ENCODE results near the gene YBX2. TPM values are rescaled to one million over a fixed set of nuclear protein-coding genes. Genes with fewer than 3 reads are reported as not detected.

YBX2 gene
- total and polyA plus RNA-seq, 12 donors: 0.06 to 1.4 (median 0.19) TPM; not detected in 6

DNA sequence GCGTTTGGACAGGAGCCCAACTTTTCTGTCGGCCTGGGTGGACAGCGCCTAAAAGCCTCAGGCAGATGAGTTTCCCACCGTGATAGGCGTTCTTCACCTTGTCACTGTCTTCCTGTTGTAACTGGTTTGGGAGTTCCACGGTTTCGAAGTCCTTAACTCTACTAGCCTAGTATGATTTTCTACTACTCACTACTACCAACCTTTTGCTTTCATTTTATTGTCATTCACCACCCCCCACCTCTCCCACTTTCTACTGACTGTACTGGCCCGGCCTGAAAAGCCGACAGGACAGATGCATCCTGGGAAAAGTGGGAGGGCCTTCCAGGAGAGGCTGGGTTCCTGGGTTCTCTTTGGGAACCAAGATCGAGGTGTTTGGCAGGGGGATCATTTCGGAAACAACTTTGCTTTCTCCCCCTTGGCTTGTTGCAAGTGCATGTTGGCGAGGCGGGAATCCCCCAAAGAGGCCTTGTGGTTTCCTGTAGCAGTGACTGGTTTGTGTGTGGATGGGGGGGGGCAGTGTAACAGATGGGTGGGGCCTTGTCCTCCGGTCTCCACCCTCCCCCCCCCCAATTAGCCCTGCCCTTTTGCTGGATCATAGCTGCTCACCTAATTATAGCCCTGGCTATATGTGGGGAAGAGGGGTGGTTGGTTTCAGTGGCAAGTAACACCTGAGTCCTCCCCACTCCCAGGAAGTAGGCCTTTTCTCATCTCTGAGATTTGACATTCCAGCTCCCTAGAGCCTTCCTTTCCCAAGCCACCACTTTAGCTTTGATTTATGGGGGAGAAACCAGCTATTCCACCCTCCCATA is 14.4 kb upstream of the YBX2 start:
- H3K4me1 ChIP-seq (replicated peaks in 1 of 2): peaks cover 16 to 47% of the 10 kb centered on the region in 2 donors
- H3K4me3 ChIP-seq: peak overlapping the region in 3 of 4 donors; percentile 83 to 98 (median 88)
- TF ChIP-seq POLR2A (IDR thresholded peaks at IDR 0.05): peak; percentile 11 to 77
- TF ChIP-seq, protein P1, sequence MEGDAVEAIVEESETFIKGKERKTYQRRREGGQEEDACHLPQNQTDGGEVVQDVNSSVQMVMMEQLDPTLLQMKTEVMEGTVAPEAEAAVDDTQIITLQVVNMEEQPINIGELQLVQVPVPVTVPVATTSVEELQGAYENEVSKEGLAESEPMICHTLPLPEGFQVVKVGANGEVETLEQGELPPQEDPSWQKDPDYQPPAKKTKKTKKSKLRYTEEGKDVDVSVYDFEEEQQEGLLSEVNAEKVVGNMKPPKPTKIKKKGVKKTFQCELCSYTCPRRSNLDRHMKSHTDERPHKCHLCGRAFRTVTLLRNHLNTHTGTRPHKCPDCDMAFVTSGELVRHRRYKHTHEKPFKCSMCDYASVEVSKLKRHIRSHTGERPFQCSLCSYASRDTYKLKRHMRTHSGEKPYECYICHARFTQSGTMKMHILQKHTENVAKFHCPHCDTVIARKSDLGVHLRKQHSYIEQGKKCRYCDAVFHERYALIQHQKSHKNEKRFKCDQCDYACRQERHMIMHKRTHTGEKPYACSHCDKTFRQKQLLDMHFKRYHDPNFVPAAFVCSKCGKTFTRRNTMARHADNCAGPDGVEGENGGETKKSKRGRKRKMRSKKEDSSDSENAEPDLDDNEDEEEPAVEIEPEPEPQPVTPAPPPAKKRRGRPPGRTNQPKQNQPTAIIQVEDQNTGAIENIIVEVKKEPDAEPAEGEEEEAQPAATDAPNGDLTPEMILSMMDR (IDR thresholded peaks at IDR 0.05): no peak
- peaks cover 0 to 44% of the 10 kb centered on the region in 2 donors for H3K36me3 ChIP-seq (replicated peaks in 1 of 2)
- H3K27ac ChIP-seq: peak overlapping the region; percentile 97 to 100 (median 99)
- no peaks in the 10 kb centered on the region for H3K27me3 ChIP-seq
- intact Hi-C loops (cut with DNase I): no loop called here
- H3K9me3 ChIP-seq (replicated peaks in 1 of 3): no peaks in the 10 kb centered on the region
- WGBS, 4 donors: 0 to 1% (median 0%) methylated on average over 12 to 14 of the region's 14 CpGs
- DNase-seq: peak; percentile 80 to 93 (median 90)

DNA sequence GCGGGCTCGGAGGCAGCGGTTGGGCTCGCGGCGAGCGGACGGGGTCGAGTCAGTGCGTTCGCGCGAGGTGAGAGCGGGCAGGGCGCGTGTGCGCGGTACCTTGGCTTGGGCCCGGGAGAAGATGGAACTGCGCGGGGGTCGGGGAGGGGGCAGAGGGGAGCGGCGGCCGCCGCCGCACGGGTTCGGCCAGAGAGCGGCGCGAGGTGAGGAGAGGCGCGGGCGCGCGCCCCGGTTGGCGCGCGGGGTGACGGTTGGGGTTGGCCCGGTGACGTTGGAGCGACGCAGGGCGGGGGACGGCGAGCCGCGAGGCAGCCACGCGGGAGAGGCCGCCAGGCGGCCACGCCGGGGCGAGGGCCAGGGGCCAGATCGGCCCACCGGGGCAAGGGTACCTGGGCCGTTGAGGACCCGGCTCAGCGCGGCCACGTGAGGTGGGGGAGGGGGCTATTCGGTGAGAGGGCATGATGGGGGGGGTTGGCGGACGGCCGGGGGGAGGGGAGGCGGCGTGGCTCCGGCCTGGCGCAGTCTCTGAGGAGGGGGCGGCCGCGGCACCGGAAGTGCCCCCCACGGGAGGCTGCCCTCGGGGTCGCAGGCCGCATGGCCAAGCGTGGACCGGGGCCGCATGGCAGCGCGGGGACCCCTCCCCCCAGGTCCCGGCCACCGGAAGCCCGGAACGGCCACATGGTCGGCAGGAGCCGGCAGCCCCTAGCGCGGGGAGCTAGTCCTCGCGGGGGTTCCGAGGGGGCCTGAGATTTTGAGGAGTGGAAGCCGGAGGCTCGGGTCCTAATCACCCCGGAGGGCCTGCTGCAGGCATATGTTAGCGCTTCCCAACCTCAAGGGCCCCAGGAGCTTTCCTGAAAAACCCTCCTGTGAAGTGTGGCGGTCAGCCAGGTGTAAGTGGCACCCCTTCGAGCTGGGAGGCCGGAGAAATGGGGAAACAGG is 13.5 kb upstream of the YBX2 start:
- 0 to 1% (median 0%) methylated on average over 8 to 102 of the region's 104 CpGs for WGBS, 4 donors
- Histone ChIP-seq H3K9me3 (replicated peaks in 1 of 3) (no peaks in the 10 kb centered on the region), H3K4me3 (peak overlapping the region; percentile 78 to 98 (median 86)), H3K4me1 (replicated peaks in 1 of 2) (peaks cover 9 to 39% of the 10 kb centered on the region in 2 donors), H3K27ac (peak overlapping the region; percentile 97 to 100 (median 99)), H3K36me3 (replicated peaks in 1 of 2) (peaks cover 0 to 35% of the 10 kb centered on the region in 2 donors), H3K27me3 (no peaks in the 10 kb centered on the region)
- TF ChIP-seq, protein P1 (IDR thresholded peaks at IDR 0.05): peak in 2 of 6 experiments; percentile 16 to 36
- no peak for TF ChIP-seq POLR2A (IDR thresholded peaks at IDR 0.05)
- peak; percentile 56 to 76 (median 62) for DNase-seq
- intact Hi-C loops (cut with DNase I): no loop called here

DNA sequence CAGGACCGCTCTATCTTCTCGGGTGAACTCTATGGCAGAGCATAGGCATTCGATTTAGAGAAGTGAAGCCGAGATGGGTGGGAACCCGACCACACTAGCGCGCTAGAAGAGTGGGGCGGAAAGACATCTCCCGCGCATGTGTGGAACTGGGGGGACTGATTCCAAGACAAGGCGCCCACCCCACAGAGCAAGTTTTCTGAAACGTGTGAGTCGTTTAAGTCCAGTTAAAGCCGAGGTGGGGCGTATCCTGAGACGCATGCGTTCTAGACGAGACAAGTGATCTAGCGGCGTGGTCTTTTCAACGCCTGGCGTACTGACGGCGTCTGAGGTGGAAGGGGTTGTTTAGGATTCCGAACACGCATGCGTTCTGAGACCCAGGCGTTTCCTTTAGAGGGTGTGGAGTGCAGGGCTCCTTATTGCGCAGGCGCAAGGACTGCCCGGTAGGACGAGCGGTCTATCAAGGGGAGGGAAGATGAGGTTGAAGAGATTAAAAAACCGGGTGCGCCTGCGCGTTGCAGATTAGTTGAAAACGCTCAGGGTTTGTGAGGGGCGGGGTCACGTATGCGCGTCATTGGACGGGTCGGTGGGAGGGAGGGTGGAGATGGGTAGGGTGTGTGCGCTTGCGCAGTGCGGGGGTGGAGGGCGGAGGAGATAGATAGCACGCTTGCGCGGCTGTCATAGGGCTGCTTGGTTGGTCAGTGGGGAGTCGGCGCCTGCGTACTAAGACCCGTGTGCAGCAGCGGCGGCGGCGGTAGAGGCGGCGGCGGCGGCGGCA is 12.7 kb upstream of the YBX2 start, which contains the start of gene EIF5A:
EIF5A (plus strand) TSS at position 718 of the 775 bp plus-strand sequence. CDS start 2,008 bp downstream, outside the sequence.
- intact Hi-C loops (cut with DNase I): no loop called here
- Histone ChIP-seq H3K27ac (peak within 1 kb of the TSS; percentile 97 to 100 (median 99)), H3K27me3 (no peaks in the 10 kb centered on the region), H3K4me3 (peak within 1 kb of the TSS; percentile 78 to 98 (median 86)), H3K36me3 (replicated peaks in 1 of 2) (peaks cover 0 to 27% of the 10 kb centered on the region in 2 donors), H3K9me3 (replicated peaks in 1 of 3) (no peaks in the 10 kb centered on the region), H3K4me1 (replicated peaks in 1 of 2) (peaks cover 9 to 30% of the 10 kb centered on the region in 2 donors)
- TF ChIP-seq, protein P1 (IDR thresholded peaks at IDR 0.05): no peak
- peak; percentile 95 to 97 for TF ChIP-seq POLR2A (IDR thresholded peaks at IDR 0.05)
- DNase-seq: peak; percentile 100
- 0% methylated on average over 35 to 64 of the region's 64 CpGs for WGBS, 4 donors

Measured in adrenal gland (tissue), 12 donors.